ENCODE data around the gene SLC6A12.
"Not testable (repeated sequence)": the region's sequence is repeated elsewhere in the genome, so short reads cannot be mapped to it uniquely, and the experiment has no call there.

SLC6A12 gene

DNA sequence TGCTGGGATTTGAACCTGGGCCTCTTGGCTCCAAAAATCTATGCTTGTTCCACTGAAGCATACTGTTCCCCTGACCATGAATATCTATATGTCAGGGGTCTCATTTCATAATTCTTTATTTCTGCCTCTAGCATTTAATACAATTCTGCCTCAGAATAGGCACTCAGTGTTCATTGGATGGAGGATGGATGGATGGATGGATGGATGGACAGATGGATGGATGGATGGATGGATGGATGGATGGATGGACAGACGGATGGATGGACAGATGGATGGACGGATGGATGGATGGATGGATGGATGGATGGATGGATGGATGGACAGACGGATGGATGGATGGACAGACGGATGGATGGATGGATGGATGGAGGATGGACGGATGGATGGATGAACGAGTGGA lies 3.1 kb upstream of the SLC6A12 start:
- DNase-seq (ENCODE audit: low spot score): not testable (repeated sequence)

DNA sequence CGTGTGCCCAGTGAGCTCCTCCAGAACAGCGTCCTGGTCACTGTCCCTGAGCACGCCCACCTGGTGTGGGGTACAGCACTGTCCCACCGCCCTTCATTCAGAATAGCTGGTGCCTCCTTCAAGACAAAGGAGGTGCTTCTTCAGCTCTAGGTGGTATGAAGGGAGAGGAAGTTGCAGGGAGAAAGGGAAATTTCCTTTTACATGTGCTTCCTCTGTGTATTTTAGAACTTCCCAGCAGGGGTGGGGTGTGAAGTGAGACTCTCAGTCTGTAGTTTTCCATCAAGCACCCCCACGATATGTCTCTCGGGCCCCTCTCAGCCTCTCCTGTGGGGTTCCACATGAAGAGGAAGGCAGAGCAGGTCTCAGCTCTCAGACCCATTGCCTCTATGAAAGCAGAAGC lies 1.2 kb upstream of the SLC6A12 start:
- DNase-seq (ENCODE audit: low spot score): no peak

DNA sequence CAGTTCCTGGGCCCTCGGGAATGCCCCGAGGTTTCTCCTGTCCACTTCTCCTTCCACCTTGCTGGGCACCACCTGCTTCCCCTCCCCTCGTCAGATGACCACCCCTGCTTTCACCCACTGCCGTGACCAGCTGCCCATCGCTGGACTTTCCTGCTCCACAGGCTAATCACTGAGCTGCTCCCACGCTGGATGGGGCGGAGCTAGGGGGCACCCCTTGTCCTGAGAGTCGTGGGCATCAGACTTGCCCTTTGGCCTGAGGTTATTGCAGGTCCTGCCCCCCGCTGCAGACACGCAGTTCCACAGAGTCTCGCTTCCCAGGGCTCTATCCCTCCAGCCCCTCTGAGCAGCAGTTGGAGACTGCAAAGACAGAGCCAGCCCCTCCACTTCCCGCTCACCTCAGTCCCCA lies 427 bp downstream of the SLC6A12 start:
- no peak for DNase-seq (ENCODE audit: low spot score)

DNA sequence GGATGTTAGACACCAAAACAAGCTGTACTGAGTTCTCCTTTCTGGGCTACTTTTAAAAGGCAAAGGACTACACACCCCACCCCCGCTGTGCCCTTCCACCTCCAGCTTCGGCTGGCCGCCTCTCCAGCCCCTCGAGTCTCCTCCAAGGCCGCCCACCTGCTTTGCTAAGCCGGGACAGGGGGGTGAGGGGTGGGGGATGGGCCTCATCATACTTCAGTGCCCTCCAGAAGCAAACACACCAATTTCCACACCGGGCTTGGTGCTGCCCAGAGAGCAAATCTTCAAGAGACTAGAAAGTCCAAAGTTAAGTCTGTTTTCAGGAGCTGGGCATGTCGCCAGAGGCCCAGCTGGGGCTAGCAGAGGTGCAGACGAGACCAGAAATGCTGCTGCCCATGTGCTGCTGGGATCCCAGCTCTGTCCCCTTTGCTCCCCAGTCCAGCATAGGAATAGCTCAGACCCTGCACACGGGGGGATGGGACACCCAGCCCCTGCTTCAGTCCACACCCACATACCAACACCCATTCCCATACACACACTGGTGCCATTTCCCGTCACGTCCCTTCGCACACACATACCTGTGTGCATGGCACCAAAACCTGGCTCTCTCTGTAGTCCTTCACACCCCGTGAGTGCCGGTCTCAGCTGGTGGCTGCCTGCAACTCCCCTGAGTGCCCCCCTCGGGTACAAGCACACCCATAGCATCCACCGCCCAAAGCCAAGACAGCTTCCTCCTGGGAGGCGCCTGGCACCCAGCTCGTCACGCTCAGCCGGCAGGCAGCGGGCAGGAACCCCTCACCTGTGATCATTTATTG lies 1.0 kb downstream of the SLC6A12 start:
- DNase-seq (ENCODE audit: low spot score): no peak

DNA sequence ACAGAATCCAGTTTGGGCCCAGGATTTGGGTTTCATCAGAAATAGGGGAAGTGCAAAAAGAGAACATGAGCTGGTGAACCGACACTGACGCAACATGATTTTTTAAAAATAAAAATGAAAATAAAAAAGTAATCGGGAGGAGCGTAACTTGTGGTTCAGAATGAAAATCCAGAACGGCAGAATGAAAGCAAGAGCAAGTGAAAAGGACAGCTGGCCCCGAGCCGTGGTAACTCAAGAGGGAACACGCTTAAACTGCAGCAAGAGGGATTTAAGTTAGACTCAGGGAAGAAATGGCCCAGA lies 1.6 kb downstream of the SLC6A12 start:
- no peak for DNase-seq (ENCODE audit: low spot score)

DNA sequence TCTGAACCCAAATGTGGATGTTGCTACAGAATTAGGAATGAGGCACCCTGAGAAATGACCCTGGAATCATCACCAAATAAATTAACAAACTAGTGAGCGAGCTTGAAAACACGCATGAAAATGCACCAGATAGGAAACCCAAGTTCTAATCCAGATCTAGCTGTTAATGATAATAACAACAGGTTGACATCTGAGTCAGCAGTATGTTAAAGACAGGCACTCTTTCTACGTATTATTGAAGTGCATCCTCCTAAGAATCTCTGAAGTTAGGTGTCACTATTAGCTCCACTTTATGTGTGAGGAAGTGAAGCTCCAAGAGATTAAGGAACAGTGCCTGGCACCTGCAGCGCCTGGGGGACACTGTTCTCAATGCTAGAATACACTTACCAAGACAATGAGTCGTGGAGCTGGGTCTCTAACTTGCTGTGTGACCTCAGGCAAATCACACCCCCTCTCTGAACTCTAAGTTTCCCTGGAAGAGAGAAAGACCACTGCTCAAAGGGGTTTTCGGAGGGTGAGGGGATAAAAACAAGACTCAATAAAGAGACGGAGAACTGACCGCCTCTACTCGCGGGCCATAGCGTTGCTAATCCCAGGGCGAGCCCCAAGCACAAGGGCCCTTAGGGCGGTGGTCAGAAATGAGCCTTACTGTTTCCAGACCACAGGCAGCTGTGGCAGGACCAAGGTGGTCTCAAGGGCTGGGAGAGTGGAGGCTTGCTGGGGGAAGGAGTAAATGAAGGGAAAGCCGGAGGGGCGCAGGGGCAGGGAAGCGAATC lies 2.1 kb downstream of the SLC6A12 start:
- DNase-seq (ENCODE audit: low spot score): no peak

DNA sequence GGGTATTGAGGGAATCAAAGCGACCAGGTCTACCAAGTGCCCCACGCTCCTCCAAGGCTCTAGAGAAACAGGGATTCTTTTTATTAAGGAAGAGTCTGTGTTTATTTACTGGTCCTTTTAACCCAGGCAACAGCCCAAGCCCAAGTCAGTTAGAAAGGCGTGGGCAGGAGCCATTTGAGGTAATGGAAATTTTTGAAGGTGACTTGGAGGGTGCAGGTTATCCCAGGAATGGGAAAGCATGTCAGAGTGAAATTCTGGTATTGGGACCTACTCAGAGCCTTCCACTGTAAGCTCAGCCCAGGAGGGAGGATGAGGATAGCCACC lies 2.9 kb downstream of the SLC6A12 start:
- no peak for DNase-seq (ENCODE audit: low spot score)

DNA sequence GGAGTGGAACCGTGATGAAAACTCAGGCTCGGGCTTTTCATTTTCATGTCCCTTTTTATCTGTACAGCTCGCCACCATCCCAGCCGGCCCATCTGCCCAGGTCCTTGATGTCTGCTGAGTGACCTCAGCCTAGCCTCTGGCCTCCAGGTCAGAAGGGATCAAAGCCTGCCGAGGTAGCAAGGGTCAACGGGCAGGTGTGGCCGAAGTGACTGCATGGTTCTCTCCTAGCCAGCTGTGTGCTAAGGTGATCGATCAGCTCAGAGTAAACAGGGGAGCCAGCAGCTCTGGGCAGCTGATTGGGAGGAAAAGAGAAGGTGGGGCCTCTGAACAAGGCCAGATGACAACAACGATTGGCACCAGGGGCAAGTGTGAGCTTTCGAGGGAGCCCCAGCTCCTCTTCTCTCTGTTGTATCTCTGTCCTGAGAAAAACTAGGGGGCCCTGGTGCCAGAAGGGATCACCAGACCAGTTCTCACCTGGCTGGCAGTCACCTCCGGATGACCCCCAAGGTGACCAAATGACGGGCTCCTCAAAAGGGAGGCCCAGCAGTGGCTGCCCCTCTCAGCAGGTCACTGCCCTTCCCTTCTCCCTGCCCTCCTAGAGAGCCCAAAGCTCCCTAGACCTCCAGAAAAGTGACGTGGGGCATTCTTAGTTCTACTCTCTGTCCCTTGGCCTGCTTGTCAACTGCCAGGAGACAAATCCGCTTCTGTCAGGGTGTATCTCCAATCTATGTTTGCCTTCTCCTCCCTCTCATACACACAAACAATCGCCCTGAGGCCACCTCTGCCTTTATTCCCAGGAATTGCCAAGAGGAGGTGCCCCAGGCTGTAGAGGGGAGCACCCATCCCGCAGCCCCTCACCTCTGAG lies 3.4 kb downstream of the SLC6A12 start:
- no peak for DNase-seq (ENCODE audit: low spot score)

DNA sequence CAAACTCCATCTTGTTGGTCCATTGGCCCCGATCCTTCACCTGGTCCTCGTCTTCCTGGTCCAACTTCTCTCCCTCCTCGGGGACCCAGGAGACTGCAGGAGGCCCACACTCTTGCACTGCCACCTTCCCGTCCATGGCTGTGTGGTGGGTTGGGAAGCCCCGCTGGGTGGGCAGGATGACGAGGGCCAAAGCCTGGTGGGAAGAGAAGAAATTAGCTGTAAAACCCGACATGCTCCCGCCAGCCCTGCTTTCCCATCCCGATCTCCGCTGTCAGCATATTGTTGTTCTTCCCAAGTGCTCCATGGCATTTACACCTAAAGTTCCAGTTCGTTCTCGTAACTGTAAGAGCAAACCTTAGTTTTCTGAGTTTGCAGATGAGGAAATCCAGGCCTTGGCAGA lies 4.1 kb downstream of the SLC6A12 start:
- no peak for DNase-seq (ENCODE audit: low spot score)

DNA sequence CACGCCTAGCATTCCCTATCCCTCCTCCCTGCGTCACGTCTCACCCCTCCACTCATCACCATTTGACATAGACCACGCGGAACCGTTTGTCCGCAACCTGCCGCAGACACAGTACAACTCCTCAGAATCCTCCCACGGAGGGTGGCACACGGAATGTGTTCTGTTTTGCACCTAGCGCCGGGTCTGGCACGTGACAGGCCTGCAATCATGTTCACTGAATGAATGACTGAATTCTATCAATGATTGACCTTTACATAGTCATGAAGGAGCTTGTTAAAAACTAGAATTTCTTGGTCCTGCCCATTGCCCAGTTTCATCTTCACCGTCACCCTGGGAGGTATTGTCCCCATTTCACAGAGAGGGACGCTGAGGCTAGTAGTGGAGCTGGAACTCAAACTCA lies 4.7 kb downstream of the SLC6A12 start:
- no peak for DNase-seq (ENCODE audit: low spot score)

DNA sequence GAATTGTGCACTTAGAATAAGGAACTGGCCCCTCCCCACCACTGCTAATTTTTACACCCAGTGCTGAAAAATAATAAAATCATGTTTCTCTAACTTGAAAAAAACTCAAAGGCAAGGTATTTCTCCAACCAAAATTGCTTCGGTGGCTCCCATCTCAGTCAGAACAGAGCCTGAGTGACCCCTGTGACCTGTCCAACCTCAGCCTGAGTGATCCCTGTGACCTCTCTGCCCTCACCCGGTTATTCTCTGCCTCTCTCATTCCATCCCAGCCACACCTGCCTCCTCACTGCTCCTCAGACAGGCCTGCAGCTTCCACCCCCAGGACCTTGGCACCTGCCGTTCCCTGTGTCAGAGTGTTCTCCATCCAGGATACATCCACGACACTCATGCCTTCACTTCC lies 5.1 kb downstream of the SLC6A12 start:
- no peak for DNase-seq (ENCODE audit: low spot score)

DNA sequence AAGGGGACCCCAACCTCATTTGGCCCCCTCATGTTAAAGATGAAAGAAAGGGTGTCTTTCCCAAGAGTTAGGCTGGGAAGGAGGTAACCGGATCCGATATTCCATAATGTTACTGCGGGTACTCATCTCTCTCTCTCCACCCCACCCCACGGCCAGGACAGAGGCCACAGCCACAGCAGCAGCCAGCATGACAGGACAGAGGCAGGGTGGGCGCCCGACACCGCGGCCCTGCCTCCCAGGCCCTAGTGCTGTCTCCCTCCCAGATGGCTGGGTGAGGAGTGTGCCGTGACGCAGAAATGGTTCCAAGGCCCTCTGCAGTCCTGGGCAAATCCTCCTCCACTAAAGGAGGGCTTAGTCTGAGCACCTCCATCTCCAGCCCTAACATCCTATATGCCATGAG lies 6.2 kb downstream of the SLC6A12 start:
- no peak for DNase-seq (ENCODE audit: low spot score)

DNA sequence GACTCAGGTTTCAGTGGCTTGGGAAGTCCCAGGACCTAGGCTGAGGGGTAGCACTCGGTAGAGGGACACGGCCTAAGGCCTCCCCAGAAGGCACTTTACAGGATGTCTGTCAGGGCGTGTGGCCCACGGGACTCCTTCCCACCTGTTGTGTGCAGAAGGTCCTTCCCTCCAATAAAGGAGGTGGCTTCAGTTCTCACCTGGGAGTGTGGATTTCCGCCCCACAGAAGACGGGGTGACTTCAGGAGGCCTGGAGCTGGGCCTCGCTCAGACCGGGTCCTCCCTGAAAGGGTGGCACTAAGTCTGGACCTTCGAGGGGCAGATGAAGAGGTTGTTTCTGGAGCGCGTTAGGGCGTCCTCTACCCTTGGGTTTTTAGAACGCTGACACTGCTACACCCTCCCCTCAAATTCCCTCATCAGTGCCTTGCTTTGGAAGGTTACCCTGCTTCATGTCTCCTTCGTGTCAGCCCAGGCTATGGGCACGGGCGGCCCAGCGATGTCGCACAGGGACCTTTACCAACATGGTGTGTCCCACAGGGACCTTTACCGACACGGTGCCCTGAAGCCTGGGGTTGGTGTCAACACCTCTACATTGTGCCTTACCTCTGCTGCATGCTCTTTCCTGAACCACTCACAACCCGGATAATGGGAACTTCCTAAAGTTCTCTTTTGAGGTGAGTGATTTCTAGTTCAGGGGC lies 7.1 kb downstream of the SLC6A12 start:
- DNase-seq (ENCODE audit: low spot score): no peak

DNA sequence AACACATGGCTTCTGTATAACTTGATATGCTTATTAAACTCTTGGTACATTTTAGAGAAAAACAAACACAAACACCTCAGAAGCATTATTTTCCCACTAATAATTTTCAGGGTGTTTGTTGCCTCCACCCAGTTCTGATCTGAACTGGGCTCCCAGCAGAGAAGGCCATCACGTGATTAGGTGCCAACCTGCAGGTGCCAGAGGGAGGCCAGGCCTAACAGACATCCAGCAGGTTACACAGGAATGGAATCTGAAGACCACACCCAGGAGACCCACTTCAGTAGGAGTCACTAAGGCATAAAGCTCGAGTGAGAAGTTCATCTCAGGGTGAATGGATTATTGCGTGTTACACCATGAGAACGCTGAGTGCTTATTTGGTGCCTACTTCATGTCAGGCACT lies 8.9 kb downstream of the SLC6A12 start:
- no peak for DNase-seq (ENCODE audit: low spot score)

DNA sequence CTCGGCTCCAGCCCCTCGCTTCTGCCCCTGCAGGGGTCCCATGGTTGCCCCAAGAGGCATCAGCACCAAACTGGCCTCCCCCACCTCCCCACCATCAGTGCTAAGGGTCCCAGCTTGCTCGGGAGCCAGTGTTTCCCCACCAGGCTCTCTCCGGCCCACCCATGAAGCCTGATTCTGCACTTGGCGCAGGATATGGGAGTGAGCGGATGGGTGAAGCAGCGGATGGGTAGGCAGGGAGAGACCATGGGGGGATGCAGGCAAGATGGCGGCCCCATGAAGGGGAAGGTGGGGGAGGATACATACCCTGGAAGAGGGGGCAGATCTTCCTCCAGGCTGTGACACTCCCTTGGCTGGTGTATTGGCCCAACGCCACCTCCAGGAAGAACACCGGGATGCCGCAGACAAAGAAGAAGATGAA lies 9.7 kb downstream of the SLC6A12 start:
- DNase-seq (ENCODE audit: low spot score): no peak

DNA sequence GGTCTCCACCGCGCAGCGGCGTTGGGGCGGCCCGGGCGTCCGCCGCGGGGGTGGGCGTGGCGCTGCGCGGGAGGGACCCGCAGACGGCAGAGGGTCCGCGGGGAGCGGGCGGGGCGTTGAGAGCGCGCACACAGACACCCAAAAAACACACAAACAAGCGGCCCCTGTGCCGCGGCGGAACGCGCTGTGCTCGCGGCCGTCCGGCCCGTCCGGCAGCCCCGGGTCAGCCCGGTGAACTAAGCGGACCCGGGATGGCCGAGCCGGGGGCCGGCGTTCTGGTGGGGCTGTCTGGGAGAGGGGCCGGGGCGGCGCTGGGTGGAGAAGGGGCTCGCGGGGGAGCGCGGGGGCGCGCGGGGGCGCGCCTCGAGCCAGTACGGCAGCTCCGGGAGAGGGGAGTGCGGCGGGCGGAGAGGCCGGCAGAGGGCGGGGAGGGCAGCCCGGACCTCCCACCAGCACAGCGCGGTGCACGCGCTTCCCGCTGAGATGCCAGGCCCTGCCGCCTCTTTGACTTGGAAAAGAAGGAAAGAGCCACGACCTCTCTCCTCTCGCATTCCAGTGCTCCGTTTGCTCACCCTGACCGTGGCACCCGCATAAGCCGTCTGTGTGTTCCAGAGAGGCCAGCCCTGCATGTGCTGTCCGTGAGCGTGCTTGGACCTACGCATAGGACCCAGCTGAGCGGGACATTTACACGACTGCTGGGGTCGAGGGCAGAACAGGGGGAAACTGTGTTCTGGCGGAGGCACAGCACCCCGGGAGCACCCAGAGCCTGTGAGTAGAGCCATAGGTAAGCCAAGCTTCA lies 10.3 kb downstream of the SLC6A12 start:
- no peak for DNase-seq (ENCODE audit: low spot score)

DNA sequence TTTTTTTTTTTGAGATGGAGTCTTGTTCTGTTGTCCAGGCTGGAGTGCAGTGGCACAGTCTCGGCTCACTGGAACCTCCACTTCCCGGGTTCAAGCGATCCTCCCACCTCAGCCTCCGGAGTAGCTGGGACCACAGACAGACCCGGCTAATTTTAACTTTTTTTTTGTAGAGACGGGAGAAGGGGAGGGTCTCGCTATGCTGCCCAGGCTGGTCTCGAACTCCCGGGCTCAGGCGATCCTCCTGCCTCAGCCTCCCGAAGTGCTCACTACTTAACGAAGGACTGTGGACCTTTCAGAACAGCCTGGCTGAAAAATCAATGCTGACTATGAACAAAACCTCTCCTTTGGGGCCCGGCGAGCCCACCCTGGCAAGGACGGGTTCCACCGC lies 10.9 kb downstream of the SLC6A12 start:
- DNase-seq (ENCODE audit: low spot score): no peak

DNA sequence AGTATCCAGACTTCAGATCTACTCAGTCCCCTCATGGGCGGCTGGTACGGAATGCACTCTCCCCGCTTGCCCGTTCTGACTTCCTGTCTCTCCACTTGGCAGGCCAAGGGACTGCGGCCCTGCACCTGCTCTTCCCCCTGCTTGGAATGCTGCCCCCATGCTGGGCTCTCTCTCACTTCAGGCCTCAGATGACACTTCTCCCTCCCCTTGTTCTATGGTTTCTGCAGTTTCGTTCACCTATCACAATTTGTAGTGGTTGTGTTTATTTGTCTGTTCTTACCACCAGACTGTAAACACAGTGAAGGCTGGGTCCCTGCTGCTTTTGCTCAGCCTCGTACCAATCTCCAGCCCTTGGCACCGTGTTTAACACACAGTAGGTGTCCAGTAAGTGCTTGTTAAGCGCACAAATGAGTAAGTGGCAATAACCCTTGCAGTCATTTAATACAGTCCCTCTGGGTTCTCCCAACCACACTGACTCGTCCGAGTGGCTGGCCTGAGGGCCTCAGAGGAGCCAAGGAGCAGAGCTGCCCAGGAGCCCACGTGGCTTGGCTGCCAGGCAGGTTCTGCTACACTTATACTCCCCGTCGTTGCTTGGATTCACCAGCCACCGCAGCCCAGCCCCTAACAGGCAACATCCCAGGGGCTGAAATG lies 11.8 kb downstream of the SLC6A12 start:
- DNase-seq (ENCODE audit: low spot score): no peak

DNA sequence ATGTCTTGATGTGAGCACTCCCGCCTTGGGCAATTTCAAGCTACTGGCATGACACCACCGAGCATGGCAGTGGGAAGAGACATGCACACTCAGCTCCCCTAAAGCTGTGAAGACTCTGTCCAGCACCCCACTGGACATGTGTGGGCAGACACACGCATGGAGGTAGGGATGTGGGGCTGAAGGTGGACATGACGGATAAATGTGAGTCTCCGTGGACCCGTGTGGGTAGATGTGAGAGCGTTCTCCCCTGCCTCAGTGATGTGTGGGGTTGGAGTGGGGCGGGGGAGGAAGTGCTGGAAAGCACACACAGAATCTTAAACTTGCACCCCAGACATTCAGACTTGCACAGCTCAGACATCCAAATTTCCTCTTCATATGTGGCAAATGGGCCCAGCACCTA lies 12.6 kb downstream of the SLC6A12 start:
- DNase-seq (ENCODE audit: low spot score): no peak

DNA sequence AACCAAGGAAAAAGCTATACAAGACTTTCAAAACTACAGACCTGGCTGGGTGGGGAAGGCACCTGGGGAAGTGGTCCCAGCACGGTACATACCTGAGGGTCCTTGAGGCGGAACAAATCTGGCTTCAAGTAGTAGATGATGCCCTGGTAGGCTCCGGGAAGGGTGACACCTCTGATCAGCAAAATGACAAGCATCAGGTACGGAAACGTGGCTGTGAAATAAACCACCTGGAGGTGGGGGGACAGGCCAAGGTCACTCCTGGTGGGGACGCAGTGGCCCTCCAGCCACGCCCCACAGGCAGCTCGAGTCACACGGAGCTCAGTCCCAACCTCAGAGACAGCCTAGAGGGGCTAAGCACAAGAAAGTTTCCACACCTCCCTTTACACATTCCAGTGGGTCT lies 15.3 kb downstream of the SLC6A12 start:
- DNase-seq (ENCODE audit: low spot score): no peak

All from pons (tissue), 1 donor.